ENCODE measurements around the gene GMDS.

The GMDS gene

GRCh38 chr6:1639430-1639829, 606.0 kb downstream of the GMDS start:
- H4K20me1 ChIP-seq (ENCODE audit: insufficient read depth) = no peaks in the 10 kb centered on the region
- no peak overlapping the region for H3K27ac ChIP-seq
- no peak for TF ChIP-seq CTCF (conservative IDR thresholded peaks at IDR 0.05; ENCODE audit: low read depth, low read length)
- no peaks in the 10 kb centered on the region for H3K4me1 ChIP-seq (ENCODE audit: low read depth, poor library complexity, severe bottlenecking)
- no peaks in the 10 kb centered on the region for H3K36me3 ChIP-seq (ENCODE audit: insufficient read depth)
- H3K4me3 ChIP-seq (IDR thresholded peaks at IDR 0.05; ENCODE audit: insufficient read depth, low read depth, low read length) = no peak overlapping the region
- H3K9ac ChIP-seq = no peak overlapping the region
- H3K4me2 ChIP-seq = no peak overlapping the region
- H2AFZ ChIP-seq (ENCODE audit: low read depth) = no peak overlapping the region
- no peaks in the 10 kb centered on the region for H3K79me2 ChIP-seq (ENCODE audit: insufficient read depth, low read depth)
- no peaks in the 10 kb centered on the region for H3K27me3 ChIP-seq (ENCODE audit: insufficient read depth, low read depth)

- Histone ChIP-seq H3K27me3 (ENCODE audit: insufficient read depth, low read depth) (no peaks in the 10 kb centered on the region), H3K4me1 (ENCODE audit: low read depth, poor library complexity, severe bottlenecking) (no peaks in the 10 kb centered on the region), H3K27ac (no peak overlapping the region), H4K20me1 (ENCODE audit: insufficient read depth) (no peaks in the 10 kb centered on the region), H3K9ac (no peak overlapping the region), H3K4me2 (no peak overlapping the region), H3K79me2 (ENCODE audit: insufficient read depth, low read depth) (no peaks in the 10 kb centered on the region), H3K36me3 (ENCODE audit: insufficient read depth) (no peaks in the 10 kb centered on the region), H3K4me3 (IDR thresholded peaks at IDR 0.05; ENCODE audit: insufficient read depth, low read depth, low read length) (no peak overlapping the region), H2AFZ (ENCODE audit: low read depth) (no peak overlapping the region)
- TF ChIP-seq CTCF (conservative IDR thresholded peaks at IDR 0.05; ENCODE audit: low read depth, low read length) = no peak
Observed at GRCh38 chr6:1636971-1637871, 608.2 kb downstream of the GMDS start.

GRCh38 chr6:1636272-1636825, 609.1 kb downstream of the GMDS start:
- Histone ChIP-seq H2AFZ (ENCODE audit: low read depth) (no peak overlapping the region), H3K4me1 (ENCODE audit: low read depth, poor library complexity, severe bottlenecking) (no peaks in the 10 kb centered on the region), H3K4me2 (no peak overlapping the region), H3K27ac (no peak overlapping the region), H3K36me3 (ENCODE audit: insufficient read depth) (no peaks in the 10 kb centered on the region), H4K20me1 (ENCODE audit: insufficient read depth) (no peaks in the 10 kb centered on the region), H3K27me3 (ENCODE audit: insufficient read depth, low read depth) (no peaks in the 10 kb centered on the region), H3K79me2 (ENCODE audit: insufficient read depth, low read depth) (no peaks in the 10 kb centered on the region), H3K4me3 (IDR thresholded peaks at IDR 0.05; ENCODE audit: insufficient read depth, low read depth, low read length) (no peak overlapping the region), H3K9ac (no peak overlapping the region)
- no peak for TF ChIP-seq CTCF (conservative IDR thresholded peaks at IDR 0.05; ENCODE audit: low read depth, low read length)

GRCh38 chr6:1635305-1636010, 609.9 kb downstream of the GMDS start:
- Histone ChIP-seq H3K4me3 (IDR thresholded peaks at IDR 0.05; ENCODE audit: insufficient read depth, low read depth, low read length) (no peak overlapping the region), H2AFZ (ENCODE audit: low read depth) (no peak overlapping the region), H4K20me1 (ENCODE audit: insufficient read depth) (no peaks in the 10 kb centered on the region), H3K9ac (no peak overlapping the region), H3K4me2 (no peak overlapping the region), H3K27ac (no peak overlapping the region), H3K4me1 (ENCODE audit: low read depth, poor library complexity, severe bottlenecking) (no peaks in the 10 kb centered on the region), H3K79me2 (ENCODE audit: insufficient read depth, low read depth) (no peaks in the 10 kb centered on the region), H3K36me3 (ENCODE audit: insufficient read depth) (no peaks in the 10 kb centered on the region), H3K27me3 (ENCODE audit: insufficient read depth, low read depth) (no peaks in the 10 kb centered on the region)
- TF ChIP-seq CTCF (conservative IDR thresholded peaks at IDR 0.05; ENCODE audit: low read depth, low read length) = no peak

Measured in KMS-11 (cell line).